MM.1S (cell line): ENCODE data around the gene ASPN.

Source experiments
- EZH2 ChIP-seq: fragments of 300-600 bp; sonication (generic); optimal IDR thresholded peaks from 2 replicates; pipeline ENCODE3; 2017; ENCODE audit warnings: low read depth, mild to moderate bottlenecking, antibody characterized with exemption, low read length, mixed read lengths
- EZH2phosphoT487 ChIP-seq: fragments of 300-600 bp; sonication (generic); IDR thresholded peaks from 2 replicates; pipeline ENCODE4 v1.6.1; 2018; ENCODE audit warnings: antibody characterized with exemption, low read length
- TF ChIP-seq, protein P1 (sequence below): fragments of 300-600 bp; sonication (generic); IDR thresholded peaks from 2 replicates; pipeline ENCODE4 v1.5.1; 2016; ENCODE audit warnings: antibody characterized with exemption, low read length, mixed read lengths

DNA sequence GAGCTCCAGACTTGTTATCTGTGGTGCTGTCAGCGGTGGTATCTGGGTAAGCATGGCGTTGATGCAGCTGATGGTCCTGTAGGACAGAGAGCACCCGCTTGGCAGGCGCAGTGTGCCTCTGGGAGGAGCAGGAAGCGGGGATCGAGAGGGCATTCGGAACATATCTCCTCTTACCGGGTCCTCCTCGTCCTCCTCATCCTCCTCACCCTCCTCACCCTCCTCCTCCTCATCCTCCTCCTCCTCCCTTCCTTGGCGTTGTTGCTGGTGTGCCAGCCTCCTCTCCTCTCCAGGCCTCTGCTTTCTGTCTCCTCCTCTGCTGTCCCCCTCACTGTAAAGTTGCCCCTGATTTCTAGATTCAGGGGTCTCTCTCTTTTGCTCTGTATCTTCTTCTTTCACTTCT, 32.3 kb upstream of the ASPN start:
- TF ChIP-seq, protein P1, sequence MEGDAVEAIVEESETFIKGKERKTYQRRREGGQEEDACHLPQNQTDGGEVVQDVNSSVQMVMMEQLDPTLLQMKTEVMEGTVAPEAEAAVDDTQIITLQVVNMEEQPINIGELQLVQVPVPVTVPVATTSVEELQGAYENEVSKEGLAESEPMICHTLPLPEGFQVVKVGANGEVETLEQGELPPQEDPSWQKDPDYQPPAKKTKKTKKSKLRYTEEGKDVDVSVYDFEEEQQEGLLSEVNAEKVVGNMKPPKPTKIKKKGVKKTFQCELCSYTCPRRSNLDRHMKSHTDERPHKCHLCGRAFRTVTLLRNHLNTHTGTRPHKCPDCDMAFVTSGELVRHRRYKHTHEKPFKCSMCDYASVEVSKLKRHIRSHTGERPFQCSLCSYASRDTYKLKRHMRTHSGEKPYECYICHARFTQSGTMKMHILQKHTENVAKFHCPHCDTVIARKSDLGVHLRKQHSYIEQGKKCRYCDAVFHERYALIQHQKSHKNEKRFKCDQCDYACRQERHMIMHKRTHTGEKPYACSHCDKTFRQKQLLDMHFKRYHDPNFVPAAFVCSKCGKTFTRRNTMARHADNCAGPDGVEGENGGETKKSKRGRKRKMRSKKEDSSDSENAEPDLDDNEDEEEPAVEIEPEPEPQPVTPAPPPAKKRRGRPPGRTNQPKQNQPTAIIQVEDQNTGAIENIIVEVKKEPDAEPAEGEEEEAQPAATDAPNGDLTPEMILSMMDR, result no peak
- TF ChIP-seq EZH2, result no peak
- no peak for TF ChIP-seq EZH2phosphoT487
